Type B pancreatic cell (in vitro differentiated cells): ENCODE results near the gene TRAIP. TPM values are rescaled to one million over a fixed set of nuclear protein-coding genes. Genes with fewer than 3 reads are reported as not detected.

ENCODE experiments used
- DNase-seq: peaks from one replicate; pipeline ENCODE4 v3.0.0; 2021; ENCODE audit warnings: mixed read lengths; ENCODE audit not compliant: unreplicated experiment; ENCODE audit errors: extremely low spot score
- H3K27ac Mint-ChIP-seq: 2 replicates; pipeline ENCODE4 v1.8.0; 2021; ENCODE audit warnings: mild to moderate bottlenecking, mixed read lengths
- H3K27me3 Mint-ChIP-seq: 2 replicates; pipeline ENCODE4 v1.8.0; 2021; ENCODE audit warnings: mixed read lengths
- H3K36me3 Mint-ChIP-seq: 2 replicates; pipeline ENCODE4 v1.8.0; 2021; ENCODE audit warnings: mixed read lengths
- H3K4me1 Mint-ChIP-seq: one replicate; pipeline ENCODE4 v1.8.0; 2021; ENCODE audit warnings: mixed read lengths; ENCODE audit not compliant: unreplicated experiment
- H3K4me3 Mint-ChIP-seq: 2 replicates; pipeline ENCODE4 v1.8.0; 2021; ENCODE audit warnings: mild to moderate bottlenecking, mixed read lengths
- H3K9me3 Mint-ChIP-seq: 2 replicates; pipeline ENCODE4 v1.8.0; 2021; ENCODE audit warnings: mixed read lengths
- CTCF ChIP-seq: fragments of 200-600 bp; sonication (generic); conservative IDR thresholded peaks from 2 replicates; pipeline ENCODE4 v1.5.0; 2021; ENCODE audit warnings: antibody characterized with exemption, mild to moderate bottlenecking
- total RNA-seq: library from RNA; stranded (reverse); gene quantifications from 2 replicates; pipeline ENCODE4 v1.2.1, GENCODE V29; 2021; ENCODE audit warnings: low replicate concordance

The TRAIP gene
- total RNA-seq, 1 donor from 2014 or later: 23.0 TPM

- Mint-ChIP-seq H3K36me3 (no peaks in the 10 kb centered on the region), H3K4me3 (no peak overlapping the region), H3K27me3 (no peaks in the 10 kb centered on the region), H3K9me3 (no peaks in the 10 kb centered on the region), H3K4me1 (peaks cover 5% of the 10 kb centered on the region), H3K27ac (peak overlapping the region; percentile 50)
- no peak for TF ChIP-seq CTCF
- DNase-seq: no peak
These were observed 45.3 kb upstream of the TRAIP start for GRCh38 chr3:49901366-49902339.

- H3K9me3 Mint-ChIP-seq: no peaks in the 10 kb centered on the region
- H3K27ac Mint-ChIP-seq: peak overlapping the region; percentile 50
- no peak overlapping the region for H3K4me3 Mint-ChIP-seq
- no peaks in the 10 kb centered on the region for H3K4me1 Mint-ChIP-seq
- H3K27me3 Mint-ChIP-seq: no peaks in the 10 kb centered on the region
- no peak for DNase-seq
- TF ChIP-seq CTCF: no peak
- H3K36me3 Mint-ChIP-seq: no peaks in the 10 kb centered on the region
These were observed 44.3 kb upstream of the TRAIP start for GRCh38 chr3:49900491-49901153.

GRCh38 chr3:49899815-49900214, 43.5 kb upstream of the TRAIP start:
- Mint-ChIP-seq H3K27ac (no peak overlapping the region), H3K4me3 (no peak overlapping the region), H3K36me3 (no peaks in the 10 kb centered on the region), H3K27me3 (no peaks in the 10 kb centered on the region), H3K4me1 (no peaks in the 10 kb centered on the region), H3K9me3 (no peaks in the 10 kb centered on the region)
- DNase-seq: no peak
- TF ChIP-seq CTCF: peak; percentile 66

GRCh38 chr3:49898991-49899390, 42.6 kb upstream of the TRAIP start:
- no peak overlapping the region for H3K27ac Mint-ChIP-seq
- no peaks in the 10 kb centered on the region for H3K4me1 Mint-ChIP-seq
- DNase-seq: no peak

GRCh38 chr3:49896345-49896744, 40.0 kb upstream of the TRAIP start:
- Mint-ChIP-seq H3K9me3 (no peaks in the 10 kb centered on the region), H3K27ac (no peak overlapping the region), H3K27me3 (no peaks in the 10 kb centered on the region), H3K4me1 (no peaks in the 10 kb centered on the region), H3K4me3 (no peak overlapping the region), H3K36me3 (no peaks in the 10 kb centered on the region)
- TF ChIP-seq CTCF: no peak
- DNase-seq: no peak

More at GRCh38 chr3:49898991-49899390, 42.6 kb upstream of the TRAIP start:
- Mint-ChIP-seq H3K4me3 (no peak overlapping the region), H3K27me3 (no peaks in the 10 kb centered on the region), H3K36me3 (no peaks in the 10 kb centered on the region), H3K9me3 (no peaks in the 10 kb centered on the region)
- TF ChIP-seq CTCF: no peak
